SK-N-SH (cell line): ENCODE data around the gene DCAF6.

Experiments
- ELF1 ChIP-seq: IDR thresholded peaks from 2 replicates; pipeline ENCODE4 v1.4.0; 2012
- EZH2phosphoT487 ChIP-seq: fragments of 200-600 bp; sonication (generic); IDR thresholded peaks from 2 replicates; pipeline ENCODE4 v1.6.1; 2017; ENCODE audit warnings: low read depth, mixed run types, mild to moderate bottlenecking, antibody characterized with exemption, moderate library complexity, borderline replicate concordance
- FOXM1 ChIP-seq: IDR thresholded peaks from 2 replicates; pipeline ENCODE4 v1.4.0; 2012; ENCODE audit warnings: low read depth, mild to moderate bottlenecking
- POLR2AphosphoS5 ChIP-seq: IDR thresholded peaks from 2 replicates; pipeline ENCODE4 v1.6.1; 2012; ENCODE audit warnings: low read depth, low read length
- RFX5 ChIP-seq: IDR thresholded peaks from 2 replicates; pipeline ENCODE4 v1.6.1; 2012; ENCODE audit warnings: mild to moderate bottlenecking, improper control_type of control experiment, low read length
- TAF1 ChIP-seq: IDR thresholded peaks from 2 replicates; pipeline ENCODE4 v1.6.1; 2012; ENCODE audit warnings: low read depth, mild to moderate bottlenecking, low read length, moderate library complexity, borderline replicate concordance
- TF ChIP-seq, protein P1 (sequence below): fragments of 150-350 bp; IDR thresholded peaks from 2 replicates; pipeline ENCODE4 v1.6.1; 2017; ENCODE audit warnings: antibody characterized with exemption, low read length, low read depth, borderline replicate concordance
- TF ChIP-seq, protein P2 (sequence below): fragments of 200-600 bp; sonication (generic); IDR thresholded peaks from 2 replicates; pipeline ENCODE4 v1.6.1; 2017; ENCODE audit warnings: antibody characterized with exemption, mild to moderate bottlenecking, moderate library complexity

DNA sequence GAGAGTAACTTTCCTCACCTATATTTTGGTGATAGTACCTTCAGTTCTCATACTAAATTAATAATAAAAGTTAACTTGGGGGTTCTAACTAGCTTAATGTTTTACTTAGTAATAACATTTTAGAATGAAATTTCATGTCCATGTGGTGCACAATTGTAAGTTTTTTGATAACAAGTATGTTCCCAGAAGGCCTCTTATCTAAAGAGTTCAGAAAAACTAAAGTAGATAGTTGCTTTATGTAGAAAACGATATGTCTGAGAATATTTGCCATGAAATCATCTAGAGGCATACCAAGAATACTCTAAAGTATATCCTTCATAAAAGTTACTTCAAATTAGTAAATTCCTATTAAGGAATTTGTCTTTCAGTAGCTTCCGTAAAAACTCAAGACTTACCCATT is 12.4 kb upstream of the DCAF6 start:
- TF ChIP-seq, protein P1, sequence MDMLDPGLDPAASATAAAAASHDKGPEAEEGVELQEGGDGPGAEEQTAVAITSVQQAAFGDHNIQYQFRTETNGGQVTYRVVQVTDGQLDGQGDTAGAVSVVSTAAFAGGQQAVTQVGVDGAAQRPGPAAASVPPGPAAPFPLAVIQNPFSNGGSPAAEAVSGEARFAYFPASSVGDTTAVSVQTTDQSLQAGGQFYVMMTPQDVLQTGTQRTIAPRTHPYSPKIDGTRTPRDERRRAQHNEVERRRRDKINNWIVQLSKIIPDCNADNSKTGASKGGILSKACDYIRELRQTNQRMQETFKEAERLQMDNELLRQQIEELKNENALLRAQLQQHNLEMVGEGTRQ: no peak
- TF ChIP-seq FOXM1 (no peak), TAF1 (no peak), RFX5 (no peak), ELF1 (no peak), POLR2AphosphoS5 (no peak), EZH2phosphoT487 (no peak)
- TF ChIP-seq, protein P2, sequence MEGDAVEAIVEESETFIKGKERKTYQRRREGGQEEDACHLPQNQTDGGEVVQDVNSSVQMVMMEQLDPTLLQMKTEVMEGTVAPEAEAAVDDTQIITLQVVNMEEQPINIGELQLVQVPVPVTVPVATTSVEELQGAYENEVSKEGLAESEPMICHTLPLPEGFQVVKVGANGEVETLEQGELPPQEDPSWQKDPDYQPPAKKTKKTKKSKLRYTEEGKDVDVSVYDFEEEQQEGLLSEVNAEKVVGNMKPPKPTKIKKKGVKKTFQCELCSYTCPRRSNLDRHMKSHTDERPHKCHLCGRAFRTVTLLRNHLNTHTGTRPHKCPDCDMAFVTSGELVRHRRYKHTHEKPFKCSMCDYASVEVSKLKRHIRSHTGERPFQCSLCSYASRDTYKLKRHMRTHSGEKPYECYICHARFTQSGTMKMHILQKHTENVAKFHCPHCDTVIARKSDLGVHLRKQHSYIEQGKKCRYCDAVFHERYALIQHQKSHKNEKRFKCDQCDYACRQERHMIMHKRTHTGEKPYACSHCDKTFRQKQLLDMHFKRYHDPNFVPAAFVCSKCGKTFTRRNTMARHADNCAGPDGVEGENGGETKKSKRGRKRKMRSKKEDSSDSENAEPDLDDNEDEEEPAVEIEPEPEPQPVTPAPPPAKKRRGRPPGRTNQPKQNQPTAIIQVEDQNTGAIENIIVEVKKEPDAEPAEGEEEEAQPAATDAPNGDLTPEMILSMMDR: no peak
